Adrenal gland (tissue), 5 donors: ENCODE results near the gene FGF14.

Source experiments
- POLR2A ChIP-seq, 2 donors: fragments of 450-650 bp; IDR thresholded peaks; one replicate each; pipeline ENCODE4 v1.6.1; 2017; ENCODE audit warnings: antibody characterized with exemption in 2 of 2, mild to moderate bottlenecking in 2 of 2, moderate library complexity in 1 of 2
- TF ChIP-seq, protein P1 (sequence below), 6 experiments: fragments of 450-650 bp in 4 of 6; fragments of 200-600 bp in 2 of 6; sonication (generic) in 1 of 6; IDR thresholded peaks; 1 replicate in 5 of 6; 2 replicates in 1 of 6; pipeline versions ENCODE4 v1.5.1 to v1.8.0; 2016 to 2021; ENCODE audit warnings: antibody characterized with exemption in 6 of 6, mild to moderate bottlenecking in 2 of 6, moderate library complexity in 1 of 6
- donor health status: DM: no; HTN: no; CAD: no.

DNA sequence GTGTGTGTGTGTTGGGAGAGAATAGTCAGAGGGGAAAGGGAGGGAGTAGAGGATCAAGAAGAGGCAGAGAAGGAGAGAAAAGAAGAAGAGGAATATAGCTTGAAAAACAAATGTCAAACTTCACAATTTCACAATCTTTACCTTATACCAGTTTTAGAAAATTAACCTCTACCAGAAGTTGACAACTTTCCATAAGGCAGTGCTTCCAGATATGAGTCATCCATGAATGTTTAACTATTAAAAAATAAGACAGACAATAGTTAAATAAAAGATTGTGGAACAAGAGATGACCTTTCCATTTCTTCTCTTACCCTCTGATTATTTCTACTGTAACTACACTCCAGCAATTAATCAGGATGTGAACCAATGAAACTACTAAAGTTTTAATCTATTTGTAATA, 720.0 kb downstream of the FGF14 start:
- TF ChIP-seq, protein P1, sequence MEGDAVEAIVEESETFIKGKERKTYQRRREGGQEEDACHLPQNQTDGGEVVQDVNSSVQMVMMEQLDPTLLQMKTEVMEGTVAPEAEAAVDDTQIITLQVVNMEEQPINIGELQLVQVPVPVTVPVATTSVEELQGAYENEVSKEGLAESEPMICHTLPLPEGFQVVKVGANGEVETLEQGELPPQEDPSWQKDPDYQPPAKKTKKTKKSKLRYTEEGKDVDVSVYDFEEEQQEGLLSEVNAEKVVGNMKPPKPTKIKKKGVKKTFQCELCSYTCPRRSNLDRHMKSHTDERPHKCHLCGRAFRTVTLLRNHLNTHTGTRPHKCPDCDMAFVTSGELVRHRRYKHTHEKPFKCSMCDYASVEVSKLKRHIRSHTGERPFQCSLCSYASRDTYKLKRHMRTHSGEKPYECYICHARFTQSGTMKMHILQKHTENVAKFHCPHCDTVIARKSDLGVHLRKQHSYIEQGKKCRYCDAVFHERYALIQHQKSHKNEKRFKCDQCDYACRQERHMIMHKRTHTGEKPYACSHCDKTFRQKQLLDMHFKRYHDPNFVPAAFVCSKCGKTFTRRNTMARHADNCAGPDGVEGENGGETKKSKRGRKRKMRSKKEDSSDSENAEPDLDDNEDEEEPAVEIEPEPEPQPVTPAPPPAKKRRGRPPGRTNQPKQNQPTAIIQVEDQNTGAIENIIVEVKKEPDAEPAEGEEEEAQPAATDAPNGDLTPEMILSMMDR (IDR thresholded peaks at IDR 0.05), result no peak
- no peak for TF ChIP-seq POLR2A (IDR thresholded peaks at IDR 0.05)
